Measurements from ENCODE around the gene CYSLTR2.
"Not testable (repeated sequence)": the region's sequence is repeated elsewhere in the genome, so short reads cannot be mapped to it uniquely, and the experiment has no call there.

CYSLTR2 gene

GRCh38 chr13:48644951-48645350 lies 8.8 kb upstream of the CYSLTR2 start:
- DNase-seq (ENCODE audit: low read depth) = no peak

GRCh38 chr13:48645845-48646244 lies 7.9 kb upstream of the CYSLTR2 start:
- no peak for DNase-seq (ENCODE audit: low read depth)

GRCh38 chr13:48646791-48647190 lies 6.9 kb upstream of the CYSLTR2 start:
- DNase-seq (ENCODE audit: low read depth) = no peak

GRCh38 chr13:48647625-48648024 lies 6.1 kb upstream of the CYSLTR2 start:
- DNase-seq (ENCODE audit: low read depth) = no peak

GRCh38 chr13:48648446-48648845 lies 5.3 kb upstream of the CYSLTR2 start:
- DNase-seq (ENCODE audit: low read depth) = no peak

- DNase-seq (ENCODE audit: low read depth) = no peak
Measured at GRCh38 chr13:48652851-48653471, 768 bp upstream of the CYSLTR2 start.

- no peak for DNase-seq (ENCODE audit: low read depth)
Measured at GRCh38 chr13:48654511-48654910, 782 bp downstream of the CYSLTR2 start.

GRCh38 chr13:48655291-48655690 lies 1.6 kb downstream of the CYSLTR2 start:
- DNase-seq (ENCODE audit: low read depth) = no peak

- DNase-seq (ENCODE audit: low read depth) = no peak
Measured at GRCh38 chr13:48656608-48657007, 2.9 kb downstream of the CYSLTR2 start.

GRCh38 chr13:48660361-48661076 lies 6.8 kb downstream of the CYSLTR2 start:
- DNase-seq (ENCODE audit: low read depth) = no peak

- DNase-seq (ENCODE audit: low read depth) = no peak
Measured at GRCh38 chr13:48661107-48661506, 7.4 kb downstream of the CYSLTR2 start.

- DNase-seq (ENCODE audit: low read depth) = no peak
Measured at GRCh38 chr13:48662226-48662625, 8.5 kb downstream of the CYSLTR2 start.

- DNase-seq (ENCODE audit: low read depth) = no peak
Measured at GRCh38 chr13:48667136-48667535, 13.4 kb downstream of the CYSLTR2 start.

- DNase-seq (ENCODE audit: low read depth) = not testable (repeated sequence)
Measured at GRCh38 chr13:48671421-48671820, 17.7 kb downstream of the CYSLTR2 start.

- no peak for DNase-seq (ENCODE audit: low read depth)
Measured at GRCh38 chr13:48675247-48675646, 21.5 kb downstream of the CYSLTR2 start.

- DNase-seq (ENCODE audit: low read depth) = no peak
Measured at GRCh38 chr13:48678316-48678715, 24.6 kb downstream of the CYSLTR2 start.

- DNase-seq (ENCODE audit: low read depth) = no peak
Measured at GRCh38 chr13:48679941-48680680, 26.4 kb downstream of the CYSLTR2 start.

GRCh38 chr13:48680756-48681392 lies 27.1 kb downstream of the CYSLTR2 start:
- no peak for DNase-seq (ENCODE audit: low read depth)

- no peak for DNase-seq (ENCODE audit: low read depth)
Measured at GRCh38 chr13:48681905-48682304, 28.2 kb downstream of the CYSLTR2 start.

- DNase-seq (ENCODE audit: low read depth) = no peak
Measured at GRCh38 chr13:48682436-48682835, 28.7 kb downstream of the CYSLTR2 start.

GRCh38 chr13:48686636-48687210 lies 33.0 kb downstream of the CYSLTR2 start:
- DNase-seq (ENCODE audit: low read depth) = no peak

GRCh38 chr13:48687249-48687648 lies 33.5 kb downstream of the CYSLTR2 start:
- no peak for DNase-seq (ENCODE audit: low read depth)
